ENCODE results near the gene PDE4D. TPM values are rescaled to one million over a fixed set of nuclear protein-coding genes. Genes with fewer than 3 reads are reported as not detected.

PDE4D gene
- total and polyA plus RNA-seq, 10 of the 15 experiments (the other 5 are each of a cell fraction or from before 2014, with no cell fraction given): 0.87 to 4.1 (median 2.2) TPM

GRCh38 chr5:59715228-59715627 is 178.3 kb downstream of the PDE4D start (continued):
- no peak for TF ChIP-seq IKZF1 (conservative IDR thresholded peaks at IDR 0.05)
- TF ChIP-seq ZNF274 (IDR thresholded peaks at IDR 0.05; ENCODE audit: insufficient read depth, insufficient read length): no peak
- TF ChIP-seq ZNF384 (IDR thresholded peaks at IDR 0.05; ENCODE audit: borderline replicate concordance, low read depth, low read length): no peak
- TF ChIP-seq BHLHE40 (IDR thresholded peaks at IDR 0.05; ENCODE audit: borderline replicate concordance in 1 of 2, low read depth in 2 of 2, low read length in 1 of 2): no peak
- TF ChIP-seq SMARCA5 (IDR thresholded peaks at IDR 0.05): no peak
- no peak for TF ChIP-seq RELA (IDR thresholded peaks at IDR 0.05; ENCODE audit: borderline replicate concordance, partially characterized antibody)

GRCh38 chr5:59713498-59713844 is 180.1 kb downstream of the PDE4D start:
- CTCF ChIA-PET: no interaction called here
- Histone ChIP-seq H3K4me3 (no peak overlapping the region), H3K27ac (ENCODE audit: control insufficient read depth, insufficient read depth) (no peak overlapping the region), H3K4me2 (ENCODE audit: control insufficient read depth, insufficient read depth) (no peak overlapping the region), H4K20me1 (ENCODE audit: control insufficient read depth, insufficient read depth) (no peaks in the 10 kb centered on the region), H3K4me1 (ENCODE audit: control insufficient read depth, insufficient read depth, low read length) (no peaks in the 10 kb centered on the region), H3K36me3 (ENCODE audit: control insufficient read depth in 2 of 2, insufficient read depth in 2 of 2, low read length in 1 of 2) (no peaks in the 10 kb centered on the region), H2AFZ (ENCODE audit: control insufficient read depth, low read depth, low read length) (no peak overlapping the region), H3K9ac (ENCODE audit: control insufficient read depth, insufficient read depth, low read length) (no peak overlapping the region), H3K79me2 (ENCODE audit: control insufficient read depth, insufficient read depth, low read length) (no peaks in the 10 kb centered on the region), H3K9me3 (replicated peaks; ENCODE audit: control insufficient read depth, insufficient read depth, low read length) (no peaks in the 10 kb centered on the region; the same call in 2 of the 3 replicates), H3K27me3 (replicated peaks in 1 of 2; ENCODE audit: control insufficient read depth in 2 of 2, insufficient read depth in 2 of 2, low read length in 1 of 2) (no peaks in the 10 kb centered on the region)
- POLR2A ChIA-PET: no interaction called here
- no peak for TF ChIP-seq ZNF24 (IDR thresholded peaks at IDR 0.05)
- no peak for TF ChIP-seq MTA2 (IDR thresholded peaks at IDR 0.05; ENCODE audit: low read depth)
- no peak for TF ChIP-seq MEF2A (IDR thresholded peaks at IDR 0.05; ENCODE audit: insufficient read depth, low read depth, low read length)
- no peak for TF ChIP-seq RCOR1 (conservative IDR thresholded peaks at IDR 0.05; ENCODE audit: low read depth, low read length)
- no peak for TF ChIP-seq BMI1 (IDR thresholded peaks at IDR 0.05; ENCODE audit: borderline replicate concordance)
- no peak for TF ChIP-seq PML (IDR thresholded peaks at IDR 0.05; ENCODE audit: low read length)
- TF ChIP-seq NFYB (IDR thresholded peaks at IDR 0.05; ENCODE audit: insufficient read depth, low read depth, low read length): no peak
- no peak for TF ChIP-seq ELK1 (IDR thresholded peaks at IDR 0.05; ENCODE audit: low read depth, low read length)
- no peak for TF ChIP-seq SUPT20H (IDR thresholded peaks at IDR 0.05; ENCODE audit: borderline replicate concordance, control insufficient read depth, low read depth, low read length)
- TF ChIP-seq WRNIP1 (IDR thresholded peaks at IDR 0.05; ENCODE audit: borderline replicate concordance, low read depth, low read length): no peak
- TF ChIP-seq MYB (IDR thresholded peaks at IDR 0.05; ENCODE audit: borderline replicate concordance, low read depth, low read length): no peak
- no peak for TF ChIP-seq POLR2A (IDR thresholded peaks at IDR 0.05; ENCODE audit: low read depth, low read length)
- no peak for TF ChIP-seq EGR1 (IDR thresholded peaks at IDR 0.05; ENCODE audit: borderline replicate concordance in 1 of 2, low read depth in 2 of 2, low read length in 2 of 2)
- no peak for TF ChIP-seq NFXL1 (IDR thresholded peaks at IDR 0.05; ENCODE audit: borderline replicate concordance)
- TF ChIP-seq CHD2 (IDR thresholded peaks at IDR 0.05; ENCODE audit: borderline replicate concordance, low read depth, low read length): no peak
- TF ChIP-seq MTA3 (IDR thresholded peaks at IDR 0.05; ENCODE audit: borderline replicate concordance, low read length): no peak
- TF ChIP-seq USF2 (IDR thresholded peaks at IDR 0.05; ENCODE audit: borderline replicate concordance, low read depth, low read length): no peak
- DNase-seq (ENCODE audit: low read depth, low spot score): no peak
- no peak for ATAC-seq
- FAIRE-seq: no peak
- SMC1A ChIA-PET (ENCODE audit: uncharacterized antibody, unreplicated experiment): no interaction called here
- in situ Hi-C loops (cut with MboI) (no loop called here), intact Hi-C loops (cut with micrococcal nuclease; ENCODE audit: unreplicated experiment) (no loop called here)
- RAD21 ChIA-PET (ENCODE audit: unreplicated experiment): no interaction called here
- BruUV-seq (replicated peaks): no TSS peak
- WGBS (ENCODE audit: insufficient coverage, insufficient replicate concordance, low lambda C conversion rate, missing lambda C conversion rate): 59% methylated on average over 6 of the region's 6 CpGs

All from GM12878 (cell line).